ENCODE results near the gene TRIM23.

The TRIM23 gene

GRCh38 chr5:65553941-65554340, 70.2 kb downstream of the TRIM23 start:
- DNase-seq (no peak), ATAC-seq (ENCODE audit: insufficient read depth, low read depth) (no peak)
- H3K27ac ChIP-seq (ENCODE audit: low read length) = no peak overlapping the region
- H3K4me2 ChIP-seq (ENCODE audit: insufficient read depth, low read length) = no peak overlapping the region
- no peaks in the 10 kb centered on the region for H3K27me3 ChIP-seq (ENCODE audit: insufficient read depth, low read length, poor library complexity)
- H3K36me3 ChIP-seq (ENCODE audit: insufficient read depth, low read length) = peaks cover 89% of the 10 kb centered on the region
- peaks cover 3% of the 10 kb centered on the region; the same call in 1 of the 2 replicates for H3K4me1 ChIP-seq (ENCODE audit: insufficient read depth, low read length)
- H4K20me1 ChIP-seq (ENCODE audit: insufficient read depth, low read length) = peaks cover 9% of the 10 kb centered on the region; the same call in 1 of the 2 replicates
- H3K79me2 ChIP-seq (ENCODE audit: insufficient read depth, low read length) = peaks cover 72% of the 10 kb centered on the region
- H2AFZ ChIP-seq (ENCODE audit: low read depth, low read length) = no peak overlapping the region
- H3K9me3 ChIP-seq (ENCODE audit: insufficient read depth, low read length, severe bottlenecking) = no peaks in the 10 kb centered on the region
- no peak overlapping the region for H3K4me3 ChIP-seq (ENCODE audit: low read depth in 1 of 2, low read length in 2 of 2)
- H3K9ac ChIP-seq (ENCODE audit: low read depth, low read length) = no peak overlapping the region
- no peak for TF ChIP-seq CTCF (IDR thresholded peaks at IDR 0.05; ENCODE audit: borderline replicate concordance, extremely low read depth, low read length, poor library complexity, severe bottlenecking)
- no peak for TF ChIP-seq EZH2 (IDR thresholded peaks at IDR 0.05; ENCODE audit: borderline replicate concordance, low read depth, low read length, severe bottlenecking)

DNA sequence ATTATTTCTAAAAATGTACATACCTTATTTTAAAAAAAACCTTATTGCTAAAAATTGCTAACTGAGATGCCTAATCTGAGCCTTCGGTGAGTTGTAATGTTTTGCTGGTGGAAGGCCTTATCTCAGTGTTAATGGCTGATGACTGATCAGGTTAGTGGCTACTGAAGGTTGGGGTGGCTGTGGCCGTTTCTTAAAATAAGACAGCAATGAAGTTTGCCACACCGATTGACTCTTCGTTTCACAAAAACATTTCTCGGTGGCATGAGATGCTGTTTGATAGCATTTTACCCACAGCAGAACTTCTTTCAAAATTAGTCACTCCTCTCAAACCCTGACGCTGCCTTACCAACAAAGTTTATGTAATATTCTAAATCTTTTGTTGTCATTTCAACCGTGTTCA, 75.9 kb downstream of the TRIM23 start:
- H3K27ac ChIP-seq (ENCODE audit: low read length) = no peak overlapping the region
- H3K9me3 ChIP-seq (ENCODE audit: insufficient read depth, low read length, severe bottlenecking) = no peaks in the 10 kb centered on the region
- DNase-seq (no peak), ATAC-seq (ENCODE audit: insufficient read depth, low read depth) (no peak)
- H3K4me2 ChIP-seq (ENCODE audit: insufficient read depth, low read length) = no peak overlapping the region
- no peak overlapping the region for H3K9ac ChIP-seq (ENCODE audit: low read depth, low read length)
- no peak overlapping the region for H3K4me3 ChIP-seq (ENCODE audit: low read depth in 1 of 2, low read length in 2 of 2)
- peaks cover 19% of the 10 kb centered on the region for H3K79me2 ChIP-seq (ENCODE audit: insufficient read depth, low read length)
- no peak for TF ChIP-seq EZH2 (IDR thresholded peaks at IDR 0.05; ENCODE audit: borderline replicate concordance, low read depth, low read length, severe bottlenecking)
- no peak for TF ChIP-seq CTCF (IDR thresholded peaks at IDR 0.05; ENCODE audit: borderline replicate concordance, extremely low read depth, low read length, poor library complexity, severe bottlenecking)
- no peaks in the 10 kb centered on the region for H3K27me3 ChIP-seq (ENCODE audit: insufficient read depth, low read length, poor library complexity)
- 0 out of 2 replicates have a peak, but pooled peaks cover 2% of the 10 kb centered on the region for H4K20me1 ChIP-seq (ENCODE audit: insufficient read depth, low read length)
- peaks cover 80% of the 10 kb centered on the region for H3K36me3 ChIP-seq (ENCODE audit: insufficient read depth, low read length)
- no peaks in the 10 kb centered on the region for H3K4me1 ChIP-seq (ENCODE audit: insufficient read depth, low read length)
- H2AFZ ChIP-seq (ENCODE audit: low read depth, low read length) = no peak overlapping the region

- TF ChIP-seq EZH2 (IDR thresholded peaks at IDR 0.05; ENCODE audit: borderline replicate concordance, low read depth, low read length, severe bottlenecking) (no peak), CTCF (IDR thresholded peaks at IDR 0.05; ENCODE audit: borderline replicate concordance, extremely low read depth, low read length, poor library complexity, severe bottlenecking) (no peak)
- no peak overlapping the region for H3K27ac ChIP-seq (ENCODE audit: low read length)
- no peak for DNase-seq
- no peak overlapping the region for H3K4me2 ChIP-seq (ENCODE audit: insufficient read depth, low read length)
- peaks cover 5% of the 10 kb centered on the region; the same call in 1 of the 2 replicates for H3K79me2 ChIP-seq (ENCODE audit: insufficient read depth, low read length)
- peaks cover 87% of the 10 kb centered on the region for H3K36me3 ChIP-seq (ENCODE audit: insufficient read depth, low read length)
- H2AFZ ChIP-seq (ENCODE audit: low read depth, low read length) = no peak overlapping the region
- no peaks in the 10 kb centered on the region for H3K9me3 ChIP-seq (ENCODE audit: insufficient read depth, low read length, severe bottlenecking)
- H4K20me1 ChIP-seq (ENCODE audit: insufficient read depth, low read length) = no peaks in the 10 kb centered on the region
- H3K9ac ChIP-seq (ENCODE audit: low read depth, low read length) = no peak overlapping the region
- no peak overlapping the region for H3K4me3 ChIP-seq (ENCODE audit: low read depth in 1 of 2, low read length in 2 of 2)
- no peaks in the 10 kb centered on the region for H3K4me1 ChIP-seq (ENCODE audit: insufficient read depth, low read length)
- no peak for ATAC-seq (ENCODE audit: insufficient read depth, low read depth)
- H3K27me3 ChIP-seq (ENCODE audit: insufficient read depth, low read length, poor library complexity) = no peaks in the 10 kb centered on the region
Observed at GRCh38 chr5:65546141-65546540, 78.0 kb downstream of the TRIM23 start.

- H3K36me3 ChIP-seq (ENCODE audit: insufficient read depth, low read length) = peaks cover 86% of the 10 kb centered on the region
- ATAC-seq (ENCODE audit: insufficient read depth, low read depth) = no peak
- no peak for DNase-seq
Observed at GRCh38 chr5:65544473-65544872, 79.7 kb downstream of the TRIM23 start.

More at GRCh38 chr5:65544473-65544872, 79.7 kb downstream of the TRIM23 start:
- TF ChIP-seq EZH2 (IDR thresholded peaks at IDR 0.05; ENCODE audit: borderline replicate concordance, low read depth, low read length, severe bottlenecking) (no peak), CTCF (IDR thresholded peaks at IDR 0.05; ENCODE audit: borderline replicate concordance, extremely low read depth, low read length, poor library complexity, severe bottlenecking) (no peak)
- H3K9ac ChIP-seq (ENCODE audit: low read depth, low read length) = no peak overlapping the region
- no peaks in the 10 kb centered on the region for H3K9me3 ChIP-seq (ENCODE audit: insufficient read depth, low read length, severe bottlenecking)
- H2AFZ ChIP-seq (ENCODE audit: low read depth, low read length) = no peak overlapping the region
- no peaks in the 10 kb centered on the region for H3K27me3 ChIP-seq (ENCODE audit: insufficient read depth, low read length, poor library complexity)
- no peaks in the 10 kb centered on the region for H4K20me1 ChIP-seq (ENCODE audit: insufficient read depth, low read length)
- no peak overlapping the region for H3K27ac ChIP-seq (ENCODE audit: low read length)
- H3K4me1 ChIP-seq (ENCODE audit: insufficient read depth, low read length) = no peaks in the 10 kb centered on the region
- H3K4me3 ChIP-seq (ENCODE audit: low read depth in 1 of 2, low read length in 2 of 2) = no peak overlapping the region
- 0 out of 2 replicates have a peak, but pooled peaks cover 2% of the 10 kb centered on the region for H3K79me2 ChIP-seq (ENCODE audit: insufficient read depth, low read length)
- no peak overlapping the region for H3K4me2 ChIP-seq (ENCODE audit: insufficient read depth, low read length)

Measured in DND-41 (cell line).